MM.1S (cell line): ENCODE results near the gene KLHL35.

Source experiments
- DNase-seq: peaks from one replicate; pipeline ENCODE4 v3.0.0-alpha.2; 2015
- H2AFZ ChIP-seq: fragments of 300-600 bp; sonication (generic); 2 replicates; pipeline ENCODE4 v1.6.0; 2016; ENCODE audit warnings: antibody characterized with exemption, low read length
- H3F3A ChIP-seq: fragments of 300-600 bp; sonication (generic); 2 replicates; pipeline ENCODE4 v1.6.1; 2016; ENCODE audit warnings: mild to moderate bottlenecking, antibody characterized with exemption, low read length, moderate library complexity, mixed read lengths; ENCODE audit not compliant: insufficient read depth
- H3K27ac ChIP-seq: fragments of 300-600 bp; sonication (generic); 2 replicates; pipeline ENCODE4 v1.5.1; 2016; ENCODE audit warnings: mild to moderate bottlenecking, low read length
- H3K27me3 ChIP-seq: fragments of 300-600 bp; sonication (generic); replicated peaks from 2 replicates; pipeline ENCODE4 v1.6.0; 2016; ENCODE audit warnings: low read length; ENCODE audit not compliant: insufficient read depth
- H3K36me3 ChIP-seq: fragments of 300-600 bp; sonication (generic); replicated peaks from 2 replicates; pipeline ENCODE4 v1.6.1; 2016; ENCODE audit warnings: mild to moderate bottlenecking, low read length, mixed read lengths; ENCODE audit not compliant: insufficient read depth
- H3K4me1 ChIP-seq: fragments of 300-600 bp; sonication (generic); 2 replicates; pipeline ENCODE4 v1.6.1; 2016; ENCODE audit warnings: low read length, mixed read lengths
- H3K4me2 ChIP-seq: fragments of 300-600 bp; sonication (generic); 2 replicates; pipeline ENCODE4 v1.6.0; 2016; ENCODE audit warnings: low read depth, low read length
- H3K4me3 ChIP-seq: fragments of 300-600 bp; sonication (generic); 2 replicates; pipeline ENCODE4 v1.5.1; 2016; ENCODE audit warnings: low read length, mixed read lengths
- H3K79me2 ChIP-seq: fragments of 300-600 bp; sonication (generic); 2 replicates; pipeline ENCODE4 v1.6.1; 2016; ENCODE audit warnings: mixed run types, low read length, mixed read lengths
- H3K9ac ChIP-seq: fragments of 300-600 bp; sonication (generic); 2 replicates; pipeline ENCODE4 v1.6.1; 2016; ENCODE audit warnings: low read length, mixed read lengths
- H3K9me2 ChIP-seq: fragments of 300-600 bp; sonication (generic); replicated peaks from 2 replicates; pipeline ENCODE4 v1.6.1; 2016; ENCODE audit warnings: mild to moderate bottlenecking, low read length, mixed read lengths; ENCODE audit not compliant: insufficient read depth
- H3K9me3 ChIP-seq: fragments of 300-600 bp; sonication (generic); replicated peaks from 2 replicates; pipeline ENCODE4 v1.6.1; 2016; ENCODE audit warnings: mild to moderate bottlenecking, low read length, mixed read lengths; ENCODE audit not compliant: insufficient read depth
- H4K20me1 ChIP-seq: fragments of 300-600 bp; sonication (generic); 2 replicates; pipeline ENCODE4 v1.6.1; 2016; ENCODE audit warnings: mild to moderate bottlenecking, low read length, moderate library complexity, mixed read lengths; ENCODE audit not compliant: insufficient read depth
- EZH2 ChIP-seq: fragments of 300-600 bp; sonication (generic); optimal IDR thresholded peaks from 2 replicates; pipeline ENCODE3; 2017; ENCODE audit warnings: low read depth, mild to moderate bottlenecking, antibody characterized with exemption, low read length, mixed read lengths
- EZH2phosphoT487 ChIP-seq: fragments of 300-600 bp; sonication (generic); IDR thresholded peaks from 2 replicates; pipeline ENCODE4 v1.6.1; 2018; ENCODE audit warnings: antibody characterized with exemption, low read length
- TF ChIP-seq, protein P1 (sequence below): fragments of 300-600 bp; sonication (generic); IDR thresholded peaks from 2 replicates; pipeline ENCODE4 v1.5.1; 2016; ENCODE audit warnings: antibody characterized with exemption, low read length, mixed read lengths

Gene KLHL35

DNA sequence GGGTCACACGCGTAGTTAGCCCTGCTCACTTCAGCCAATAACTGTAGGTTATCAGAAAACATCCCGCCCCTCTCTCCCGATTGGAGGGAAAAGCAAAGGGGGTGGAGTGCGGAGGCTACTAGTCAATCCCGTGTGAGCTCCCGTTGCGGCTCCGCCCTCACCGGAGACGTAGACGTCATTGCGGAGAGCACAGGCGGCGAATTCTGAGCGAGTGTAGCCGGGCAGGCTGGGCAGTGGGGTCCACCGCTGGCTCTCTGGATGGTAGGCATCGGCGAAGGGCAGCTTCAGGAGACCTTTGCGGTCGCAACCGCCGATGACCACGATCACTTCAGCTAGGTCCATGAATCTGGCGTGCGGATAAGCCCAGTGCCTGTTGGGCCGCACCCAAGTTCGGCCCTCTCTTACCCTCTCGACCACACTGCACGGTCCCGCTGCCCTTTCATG is 4.7 kb downstream of the KLHL35 start:
- Histone ChIP-seq H3K9me2 (no peaks in the 10 kb centered on the region), H3K36me3 (no peaks in the 10 kb centered on the region), H3K79me2 (no peaks in the 10 kb centered on the region), H3K27ac (no peak overlapping the region), H3K4me3 (no peak overlapping the region), H3K4me2 (no peak overlapping the region), H3K9ac (no peak overlapping the region), H3K27me3 (peaks cover 30% of the 10 kb centered on the region), H4K20me1 (no peaks in the 10 kb centered on the region), H3K9me3 (no peaks in the 10 kb centered on the region), H3K4me1 (no peaks in the 10 kb centered on the region), H2AFZ (no peak overlapping the region), H3F3A (no peaks in the 10 kb centered on the region)
- no peak for DNase-seq
- TF ChIP-seq EZH2 (no peak), EZH2phosphoT487 (no peak)
- TF ChIP-seq, protein P1, sequence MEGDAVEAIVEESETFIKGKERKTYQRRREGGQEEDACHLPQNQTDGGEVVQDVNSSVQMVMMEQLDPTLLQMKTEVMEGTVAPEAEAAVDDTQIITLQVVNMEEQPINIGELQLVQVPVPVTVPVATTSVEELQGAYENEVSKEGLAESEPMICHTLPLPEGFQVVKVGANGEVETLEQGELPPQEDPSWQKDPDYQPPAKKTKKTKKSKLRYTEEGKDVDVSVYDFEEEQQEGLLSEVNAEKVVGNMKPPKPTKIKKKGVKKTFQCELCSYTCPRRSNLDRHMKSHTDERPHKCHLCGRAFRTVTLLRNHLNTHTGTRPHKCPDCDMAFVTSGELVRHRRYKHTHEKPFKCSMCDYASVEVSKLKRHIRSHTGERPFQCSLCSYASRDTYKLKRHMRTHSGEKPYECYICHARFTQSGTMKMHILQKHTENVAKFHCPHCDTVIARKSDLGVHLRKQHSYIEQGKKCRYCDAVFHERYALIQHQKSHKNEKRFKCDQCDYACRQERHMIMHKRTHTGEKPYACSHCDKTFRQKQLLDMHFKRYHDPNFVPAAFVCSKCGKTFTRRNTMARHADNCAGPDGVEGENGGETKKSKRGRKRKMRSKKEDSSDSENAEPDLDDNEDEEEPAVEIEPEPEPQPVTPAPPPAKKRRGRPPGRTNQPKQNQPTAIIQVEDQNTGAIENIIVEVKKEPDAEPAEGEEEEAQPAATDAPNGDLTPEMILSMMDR, result no peak

DNA sequence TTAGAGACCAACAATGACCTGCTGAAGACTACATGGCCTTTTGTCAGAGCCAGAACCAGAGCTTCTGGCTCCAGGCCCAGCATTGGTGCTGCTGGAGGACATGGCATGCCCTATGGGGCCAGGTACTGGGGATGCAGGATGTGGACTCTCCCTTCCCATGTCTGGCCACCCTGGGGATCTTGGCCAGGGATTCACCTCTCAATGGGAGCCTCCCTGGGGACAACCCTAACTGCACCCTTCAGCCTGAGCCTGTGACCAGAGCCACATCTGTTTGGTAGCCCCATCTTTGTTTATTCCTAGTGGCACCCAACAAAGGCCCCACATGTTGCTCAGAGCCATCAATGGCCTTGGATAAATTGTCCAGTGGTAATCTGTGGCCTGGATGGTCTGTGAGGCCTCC is 5.8 kb downstream of the KLHL35 start:
- no peaks in the 10 kb centered on the region for H3K9me2 ChIP-seq
- no peak overlapping the region for H3K9ac ChIP-seq
- no peaks in the 10 kb centered on the region for H3K9me3 ChIP-seq
- H3K27ac ChIP-seq, result no peak overlapping the region
- no peak overlapping the region for H3K4me2 ChIP-seq
- peaks cover 19% of the 10 kb centered on the region for H3K27me3 ChIP-seq
- H3K36me3 ChIP-seq, result no peaks in the 10 kb centered on the region
- H3F3A ChIP-seq, result no peaks in the 10 kb centered on the region
- TF ChIP-seq, protein P1, result no peak
- TF ChIP-seq EZH2 (no peak), EZH2phosphoT487 (no peak)
- no peaks in the 10 kb centered on the region for H3K79me2 ChIP-seq
- no peak overlapping the region for H2AFZ ChIP-seq
- H3K4me1 ChIP-seq, result no peaks in the 10 kb centered on the region
- H3K4me3 ChIP-seq, result no peak overlapping the region
- no peak for DNase-seq
- H4K20me1 ChIP-seq, result no peaks in the 10 kb centered on the region

DNA sequence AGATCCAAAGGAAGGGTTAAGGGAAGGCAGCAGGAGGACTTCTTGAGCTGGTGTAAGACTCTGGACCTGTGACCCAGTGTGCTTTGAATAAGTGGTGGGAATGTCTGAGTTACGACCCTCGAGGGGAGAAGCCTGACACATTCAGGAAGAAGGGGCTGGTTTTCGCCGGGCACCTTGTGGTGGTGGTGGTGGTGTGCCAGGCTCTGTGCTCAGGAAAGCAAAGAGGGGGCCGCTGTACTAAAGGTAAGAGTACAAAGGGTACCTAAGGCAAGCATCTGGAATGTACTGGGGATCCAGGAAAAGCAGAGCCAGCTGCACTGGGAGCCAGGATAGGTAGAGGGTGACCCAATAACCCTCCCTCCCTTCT is 6.3 kb downstream of the KLHL35 start:
- Histone ChIP-seq H3K9me2 (no peaks in the 10 kb centered on the region), H3K9ac (no peak overlapping the region), H3K9me3 (no peaks in the 10 kb centered on the region), H2AFZ (no peak overlapping the region), H3K27ac (no peak overlapping the region), H3K79me2 (no peaks in the 10 kb centered on the region), H3F3A (no peaks in the 10 kb centered on the region), H3K4me3 (no peak overlapping the region), H4K20me1 (no peaks in the 10 kb centered on the region), H3K27me3 (peaks cover 14% of the 10 kb centered on the region), H3K36me3 (no peaks in the 10 kb centered on the region), H3K4me1 (no peaks in the 10 kb centered on the region), H3K4me2 (no peak overlapping the region)
- TF ChIP-seq, protein P1, result no peak
- TF ChIP-seq EZH2, result no peak
- no peak for TF ChIP-seq EZH2phosphoT487
- no peak for DNase-seq
